Sigmoid colon (tissue), 4 donors: Measurements from ENCODE around the gene SMAP2.

Experiments used
- EP300 ChIP-seq, 4 donors: sonication (generic); formaldehyde crosslinking; IDR thresholded peaks; one replicate each; pipeline ENCODE4 v1.6.1; 2017; ENCODE audit warnings: antibody characterized with exemption in 4 of 4
- POLR2A ChIP-seq, 2 donors: fragments of 450-650 bp; IDR thresholded peaks; one replicate each; pipeline ENCODE4 v1.6.1; 2016; ENCODE audit warnings: antibody characterized with exemption in 2 of 2, mild to moderate bottlenecking in 2 of 2, moderate library complexity in 2 of 2
- POLR2AphosphoS5 ChIP-seq, 4 donors: sonication (generic); formaldehyde crosslinking; IDR thresholded peaks; one replicate each; pipeline ENCODE4 v1.6.1; 2017; ENCODE audit warnings: antibody characterized with exemption in 4 of 4
- TF ChIP-seq, protein P1 (sequence below), 4 experiments: fragments of 450-650 bp in 3 of 4; fragments of 200-600 bp in 1 of 4; IDR thresholded peaks; one replicate each; pipeline ENCODE4 v1.5.1; 2016 to 2019; ENCODE audit warnings: antibody characterized with exemption in 4 of 4, mild to moderate bottlenecking in 3 of 4, moderate library complexity in 2 of 4

DNA sequence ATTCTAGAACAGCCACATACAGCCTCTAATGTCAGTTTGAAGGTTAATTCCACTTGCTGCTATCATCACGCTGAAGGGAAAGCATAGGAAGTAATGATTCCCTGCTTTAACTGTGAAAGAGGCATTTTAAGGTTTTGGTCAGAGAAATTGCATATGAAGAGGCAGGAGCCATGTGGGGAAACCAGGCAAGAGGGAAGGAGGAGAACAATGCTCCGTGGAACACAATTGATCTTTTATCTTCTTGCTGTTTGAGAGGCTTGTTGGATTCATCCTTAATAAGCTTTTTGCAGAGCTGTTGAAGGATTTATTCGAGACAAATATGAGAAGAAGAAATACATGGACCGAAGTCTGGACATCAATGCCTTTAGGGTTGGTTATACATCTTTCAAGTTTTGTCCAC, 35.9 kb downstream of the SMAP2 start:
- TF ChIP-seq, protein P1, sequence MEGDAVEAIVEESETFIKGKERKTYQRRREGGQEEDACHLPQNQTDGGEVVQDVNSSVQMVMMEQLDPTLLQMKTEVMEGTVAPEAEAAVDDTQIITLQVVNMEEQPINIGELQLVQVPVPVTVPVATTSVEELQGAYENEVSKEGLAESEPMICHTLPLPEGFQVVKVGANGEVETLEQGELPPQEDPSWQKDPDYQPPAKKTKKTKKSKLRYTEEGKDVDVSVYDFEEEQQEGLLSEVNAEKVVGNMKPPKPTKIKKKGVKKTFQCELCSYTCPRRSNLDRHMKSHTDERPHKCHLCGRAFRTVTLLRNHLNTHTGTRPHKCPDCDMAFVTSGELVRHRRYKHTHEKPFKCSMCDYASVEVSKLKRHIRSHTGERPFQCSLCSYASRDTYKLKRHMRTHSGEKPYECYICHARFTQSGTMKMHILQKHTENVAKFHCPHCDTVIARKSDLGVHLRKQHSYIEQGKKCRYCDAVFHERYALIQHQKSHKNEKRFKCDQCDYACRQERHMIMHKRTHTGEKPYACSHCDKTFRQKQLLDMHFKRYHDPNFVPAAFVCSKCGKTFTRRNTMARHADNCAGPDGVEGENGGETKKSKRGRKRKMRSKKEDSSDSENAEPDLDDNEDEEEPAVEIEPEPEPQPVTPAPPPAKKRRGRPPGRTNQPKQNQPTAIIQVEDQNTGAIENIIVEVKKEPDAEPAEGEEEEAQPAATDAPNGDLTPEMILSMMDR (IDR thresholded peaks at IDR 0.05), result no peak
- TF ChIP-seq POLR2A (IDR thresholded peaks at IDR 0.05) (no peak), POLR2AphosphoS5 (IDR thresholded peaks at IDR 0.05) (no peak), EP300 (IDR thresholded peaks at IDR 0.05) (no peak)
